ENCODE data around the gene MICU1.

DNA sequence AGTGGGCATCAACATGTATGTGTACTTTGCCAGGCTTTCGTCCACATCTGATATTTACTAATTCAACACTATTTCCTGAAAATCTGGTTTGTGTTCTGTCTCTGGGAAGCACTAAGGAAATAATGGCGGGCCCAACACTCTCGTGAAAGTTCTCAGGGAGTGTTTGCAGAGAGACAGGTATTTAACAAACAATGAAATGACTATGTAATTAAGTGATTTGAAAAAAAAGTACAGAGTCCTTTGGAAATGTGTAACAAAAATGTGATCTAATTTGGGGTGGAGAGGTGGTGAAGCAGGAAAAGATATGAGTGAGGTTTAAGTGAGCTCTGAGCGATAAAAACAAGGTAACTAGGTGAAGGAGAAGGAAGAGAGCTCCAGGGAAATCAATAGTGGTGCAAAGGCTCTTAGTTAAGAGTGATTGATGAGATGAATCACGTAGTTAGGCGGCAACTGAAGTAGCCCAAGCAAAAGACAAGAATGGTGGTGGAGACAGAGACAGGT lies 175.9 kb downstream of the MICU1 start:
- TF ChIP-seq, protein P1, sequence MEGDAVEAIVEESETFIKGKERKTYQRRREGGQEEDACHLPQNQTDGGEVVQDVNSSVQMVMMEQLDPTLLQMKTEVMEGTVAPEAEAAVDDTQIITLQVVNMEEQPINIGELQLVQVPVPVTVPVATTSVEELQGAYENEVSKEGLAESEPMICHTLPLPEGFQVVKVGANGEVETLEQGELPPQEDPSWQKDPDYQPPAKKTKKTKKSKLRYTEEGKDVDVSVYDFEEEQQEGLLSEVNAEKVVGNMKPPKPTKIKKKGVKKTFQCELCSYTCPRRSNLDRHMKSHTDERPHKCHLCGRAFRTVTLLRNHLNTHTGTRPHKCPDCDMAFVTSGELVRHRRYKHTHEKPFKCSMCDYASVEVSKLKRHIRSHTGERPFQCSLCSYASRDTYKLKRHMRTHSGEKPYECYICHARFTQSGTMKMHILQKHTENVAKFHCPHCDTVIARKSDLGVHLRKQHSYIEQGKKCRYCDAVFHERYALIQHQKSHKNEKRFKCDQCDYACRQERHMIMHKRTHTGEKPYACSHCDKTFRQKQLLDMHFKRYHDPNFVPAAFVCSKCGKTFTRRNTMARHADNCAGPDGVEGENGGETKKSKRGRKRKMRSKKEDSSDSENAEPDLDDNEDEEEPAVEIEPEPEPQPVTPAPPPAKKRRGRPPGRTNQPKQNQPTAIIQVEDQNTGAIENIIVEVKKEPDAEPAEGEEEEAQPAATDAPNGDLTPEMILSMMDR (IDR thresholded peaks at IDR 0.05), result no peak
- TF ChIP-seq POLR2A (IDR thresholded peaks at IDR 0.05) (no peak), POLR2AphosphoS5 (IDR thresholded peaks at IDR 0.05; ENCODE audit: insufficient read depth in 1 of 2, low read depth in 1 of 2) (no peak)
